KOPT-K1 (cell line): ENCODE measurements around the gene FBXO22.
"Not testable (repeated sequence)": the region's sequence is repeated elsewhere in the genome, so short reads cannot be mapped to it uniquely, and the experiment has no call there.

Experiments used
- H3K27ac ChIP-seq: fragments of 200-600 bp; sonication (generic); 2 replicates; pipeline ENCODE4 v1.5.1; 2016; ENCODE audit warnings: antibody characterized with exemption, mild to moderate bottlenecking, low read depth, low read length; ENCODE audit not compliant: poor library complexity, severe bottlenecking
- H3K36me3 ChIP-seq: fragments of 200-600 bp; sonication (generic); 2 replicates; pipeline ENCODE4 v1.5.1; 2017; ENCODE audit warnings: antibody characterized with exemption, mild to moderate bottlenecking, low read length, moderate library complexity; ENCODE audit not compliant: insufficient read depth
- H3K9me3 ChIP-seq: fragments of 200-600 bp; sonication (generic); 2 replicates; pipeline ENCODE4 v1.5.1; 2017; ENCODE audit warnings: antibody characterized with exemption, low read length, mild to moderate bottlenecking; ENCODE audit not compliant: insufficient read depth, poor library complexity, severe bottlenecking

FBXO22 gene

GRCh38 chr15:75928680-75929608 is 25.3 kb downstream of the FBXO22 start:
- H3K36me3 ChIP-seq = peaks cover 30% of the 10 kb centered on the region
- H3K9me3 ChIP-seq = no peaks in the 10 kb centered on the region
- no peak overlapping the region for H3K27ac ChIP-seq

DNA sequence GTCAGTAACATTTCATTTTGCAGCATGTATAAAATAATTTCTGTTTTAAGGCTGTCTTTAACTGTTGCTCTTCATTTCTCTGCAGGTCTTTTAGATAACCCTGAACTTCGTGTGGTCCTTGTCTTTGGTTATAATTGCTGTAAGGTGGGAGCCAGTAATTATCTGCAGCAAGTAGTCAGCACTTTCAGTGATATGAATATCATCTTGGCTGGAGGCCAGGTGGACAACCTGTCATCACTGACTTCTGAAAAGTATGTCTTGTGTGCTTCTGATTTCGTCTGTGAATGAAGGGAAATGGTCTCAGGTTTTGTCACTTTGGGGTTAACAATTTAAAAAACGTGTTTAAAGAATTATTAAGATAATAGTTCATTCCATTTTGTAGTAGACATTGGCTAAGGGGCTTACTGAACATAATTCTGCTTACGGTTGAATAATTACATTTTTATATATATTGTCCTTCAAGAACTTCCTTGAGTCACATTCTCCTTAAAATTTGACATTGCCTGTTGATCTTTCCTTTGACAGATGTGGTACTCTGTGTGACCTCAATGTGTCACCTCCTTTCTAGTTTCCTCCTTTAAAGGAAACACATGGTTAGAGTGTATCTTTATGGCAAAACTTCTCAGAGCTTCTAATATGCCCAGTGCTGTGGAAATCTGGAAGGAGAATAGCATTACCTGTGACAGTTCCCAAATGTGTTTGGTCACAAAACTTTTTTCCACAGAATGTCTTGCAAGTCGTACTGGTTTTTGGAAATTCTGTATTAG is 26.3 kb downstream of the FBXO22 start:
- Histone ChIP-seq H3K27ac (no peak overlapping the region), H3K9me3 (no peaks in the 10 kb centered on the region), H3K36me3 (peaks cover 38% of the 10 kb centered on the region)

DNA sequence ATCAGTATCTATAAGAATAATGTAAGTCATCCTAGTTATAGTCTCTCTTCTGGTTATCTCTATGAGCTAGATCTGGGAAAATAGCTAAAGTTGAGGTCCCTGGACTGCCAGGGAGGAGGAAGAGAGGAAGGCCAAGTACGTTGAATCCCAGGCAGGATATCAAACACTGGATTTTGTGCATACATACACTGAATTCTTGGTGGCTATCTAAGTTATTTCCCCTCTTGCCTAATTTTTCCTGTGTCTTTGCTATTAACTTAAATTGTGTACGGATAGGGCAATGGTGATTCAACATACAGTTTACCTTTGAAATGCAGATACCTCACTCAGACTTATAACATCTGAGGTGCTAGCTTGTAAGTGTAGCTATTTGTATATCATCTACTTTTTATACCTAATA is 27.2 kb downstream of the FBXO22 start:
- no peak overlapping the region for H3K27ac ChIP-seq
- no peaks in the 10 kb centered on the region for H3K9me3 ChIP-seq
- H3K36me3 ChIP-seq = peaks cover 45% of the 10 kb centered on the region

GRCh38 chr15:75942464-75942863 is 38.8 kb downstream of the FBXO22 start:
- Histone ChIP-seq H3K9me3 (no peaks in the 10 kb centered on the region), H3K27ac (no peak overlapping the region), H3K36me3 (peaks cover 4% of the 10 kb centered on the region; the same call in 1 of the 2 replicates)

GRCh38 chr15:75943246-75943645 is 39.6 kb downstream of the FBXO22 start:
- no peaks in the 10 kb centered on the region for H3K9me3 ChIP-seq
- no peaks in the 10 kb centered on the region for H3K36me3 ChIP-seq
- H3K27ac ChIP-seq = no peak overlapping the region

GRCh38 chr15:75943713-75944215 is 40.1 kb downstream of the FBXO22 start:
- no peak overlapping the region for H3K27ac ChIP-seq
- H3K9me3 ChIP-seq = no peaks in the 10 kb centered on the region

DNA sequence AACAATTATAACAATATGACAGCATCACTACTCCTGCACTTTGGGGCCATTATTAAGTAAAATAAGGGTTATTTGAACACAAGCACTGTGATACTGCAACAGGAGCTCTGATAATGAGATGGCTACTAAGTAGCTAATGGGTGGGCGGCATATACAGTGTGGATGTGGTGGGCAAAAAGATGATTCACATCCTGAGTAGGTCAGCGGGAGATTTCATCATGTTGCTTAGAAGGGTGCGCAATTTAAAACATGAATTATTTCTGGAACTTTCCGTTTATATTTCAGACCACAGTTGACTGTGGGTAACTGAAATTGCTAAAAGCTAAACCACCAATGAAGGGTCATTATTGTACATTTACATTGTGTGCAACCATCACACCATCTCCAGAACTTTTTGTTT is 42.3 kb downstream of the FBXO22 start:
- Histone ChIP-seq H3K27ac (no peak overlapping the region), H3K36me3 (no peaks in the 10 kb centered on the region), H3K9me3 (no peaks in the 10 kb centered on the region)

More at GRCh38 chr15:75943713-75944215, 40.1 kb downstream of the FBXO22 start:
- no peaks in the 10 kb centered on the region for H3K36me3 ChIP-seq

GRCh38 chr15:75947092-75947491 is 43.4 kb downstream of the FBXO22 start:
- no peaks in the 10 kb centered on the region for H3K9me3 ChIP-seq
- no peaks in the 10 kb centered on the region for H3K36me3 ChIP-seq
- no peak overlapping the region for H3K27ac ChIP-seq

- Histone ChIP-seq H3K36me3 (no peaks in the 10 kb centered on the region), H3K27ac (no peak overlapping the region)
These were observed 45.2 kb downstream of the FBXO22 start for GRCh38 chr15:75948761-75949296.

DNA sequence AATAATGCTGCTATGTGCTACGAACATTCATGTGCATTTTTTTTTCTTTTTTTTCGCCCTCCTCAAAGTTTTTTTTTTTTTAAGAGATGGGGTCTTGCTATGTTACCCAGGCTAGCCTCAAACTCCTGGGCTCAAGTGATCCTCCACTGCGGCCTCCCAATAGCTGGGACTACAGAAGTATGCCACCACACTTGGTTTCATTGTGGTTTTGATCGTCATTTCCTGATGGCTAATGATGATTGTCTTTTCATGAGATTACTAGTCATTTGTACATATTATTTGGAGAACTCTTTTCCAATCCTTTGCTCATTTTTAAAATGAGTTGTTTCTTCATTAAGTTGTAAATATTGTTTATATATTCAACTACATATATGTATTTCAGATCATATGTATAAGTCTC is 48.8 kb downstream of the FBXO22 start:
- no peaks in the 10 kb centered on the region for H3K36me3 ChIP-seq
- no peak overlapping the region for H3K27ac ChIP-seq
- H3K9me3 ChIP-seq = no peaks in the 10 kb centered on the region

More at GRCh38 chr15:75948761-75949296, 45.2 kb downstream of the FBXO22 start:
- H3K9me3 ChIP-seq = no peaks in the 10 kb centered on the region

DNA sequence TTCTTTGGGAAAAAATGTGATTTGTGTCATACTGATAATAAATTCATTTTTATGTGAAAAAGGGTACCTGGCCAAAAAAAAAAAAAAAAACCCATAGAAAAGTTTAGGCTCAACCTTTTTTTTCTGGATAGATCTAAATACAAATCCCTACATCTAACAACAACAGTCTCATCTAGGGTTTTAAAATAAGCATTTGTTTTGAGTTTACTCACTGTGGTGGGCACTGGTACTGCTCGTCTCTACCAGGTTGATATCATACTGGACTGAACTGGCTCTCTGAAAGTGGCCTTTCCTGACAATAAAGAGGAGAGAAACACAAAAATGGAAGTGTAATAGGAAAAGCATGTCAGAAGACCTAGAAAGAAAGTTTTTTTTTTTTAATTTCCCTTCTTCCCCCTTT is 52.0 kb downstream of the FBXO22 start:
- no peaks in the 10 kb centered on the region for H3K9me3 ChIP-seq
- no peak overlapping the region for H3K27ac ChIP-seq
- H3K36me3 ChIP-seq = no peaks in the 10 kb centered on the region

DNA sequence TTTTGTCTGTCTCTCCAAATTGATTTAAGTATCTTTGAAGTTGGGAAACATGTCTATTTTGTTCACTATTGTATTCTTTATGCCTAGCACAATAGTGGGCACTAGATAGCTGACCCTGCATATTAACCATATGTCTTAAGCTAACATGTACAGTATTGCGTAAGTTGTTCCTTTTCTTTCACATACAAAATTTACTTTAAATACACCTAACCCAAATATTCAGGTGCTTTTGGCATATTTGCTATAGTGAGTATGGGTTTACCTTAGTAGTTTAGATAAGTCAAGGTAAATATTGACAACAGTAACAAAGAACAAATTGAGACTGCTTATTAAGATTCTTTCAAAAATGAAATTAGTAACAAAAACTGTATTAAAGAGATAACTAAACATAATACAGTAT is 57.7 kb downstream of the FBXO22 start:
- H3K36me3 ChIP-seq = no peaks in the 10 kb centered on the region
- H3K27ac ChIP-seq = no peak overlapping the region
- no peaks in the 10 kb centered on the region for H3K9me3 ChIP-seq

DNA sequence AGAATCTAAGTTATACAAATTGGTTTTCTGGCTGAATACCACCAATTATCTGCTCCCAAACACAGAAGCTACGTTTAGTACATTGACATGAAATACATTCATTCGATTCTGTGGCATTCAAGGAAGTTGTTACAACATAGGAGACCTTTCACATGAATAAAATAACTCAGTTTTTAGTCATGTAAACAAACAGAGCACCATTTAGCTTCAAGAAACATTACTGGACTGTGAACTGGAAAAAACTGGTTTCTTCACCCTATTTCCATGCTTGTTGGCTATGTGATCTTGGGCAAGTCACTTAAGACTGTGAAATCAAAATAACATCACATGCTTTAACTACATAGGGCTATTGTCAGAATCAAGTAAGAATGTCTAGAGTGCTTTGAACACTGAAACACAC is 62.4 kb downstream of the FBXO22 start:
- Histone ChIP-seq H3K9me3 (no peaks in the 10 kb centered on the region), H3K36me3 (no peaks in the 10 kb centered on the region), H3K27ac (no peak overlapping the region)

DNA sequence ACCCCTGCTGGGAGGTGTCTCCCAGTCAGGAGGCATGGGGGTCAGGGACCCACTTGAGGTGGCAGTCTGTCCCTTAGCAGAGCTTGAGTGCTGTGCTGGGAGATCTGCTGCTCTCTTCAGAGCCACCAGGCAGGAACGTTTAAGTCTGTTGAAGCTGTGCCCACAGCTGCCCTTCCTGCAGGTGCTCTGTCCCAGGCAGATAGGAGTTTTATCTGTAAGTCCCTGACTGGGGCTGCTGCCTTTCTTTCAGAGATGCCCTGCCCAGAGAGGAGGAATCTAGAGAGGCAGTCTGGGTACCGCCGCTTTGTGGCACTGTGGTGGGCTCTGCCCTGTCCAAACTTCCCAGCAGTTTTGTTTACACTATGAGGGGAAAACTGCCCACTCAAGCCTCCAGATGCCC is 73.1 kb downstream of the FBXO22 start:
- not testable (repeated sequence) for H3K36me3 ChIP-seq, H3K9me3 ChIP-seq, H3K27ac ChIP-seq

GRCh38 chr15:75981149-75981815 is 77.6 kb downstream of the FBXO22 start:
- Histone ChIP-seq H3K27ac (no peak overlapping the region), H3K9me3 (no peaks in the 10 kb centered on the region), H3K36me3 (no peaks in the 10 kb centered on the region)
